Vagina (tissue), 2 donors: ENCODE results near the gene WNT6.

Source experiments
- CTCF ChIP-seq, 3 experiments: fragments of 450-650 bp in 2 of 3; fragments of 200-600 bp in 1 of 3; sonication (generic) in 1 of 3; IDR thresholded peaks; one replicate each; pipeline ENCODE4 v1.5.1; 2017 to 2019; ENCODE audit warnings: antibody characterized with exemption in 3 of 3, mild to moderate bottlenecking in 2 of 3, moderate library complexity in 2 of 3
- POLR2A ChIP-seq, 2 donors: fragments of 450-650 bp; IDR thresholded peaks; one replicate each; pipeline ENCODE4 v1.6.1; 2017; ENCODE audit warnings: antibody characterized with exemption in 2 of 2, mild to moderate bottlenecking in 2 of 2, moderate library complexity in 2 of 2
- POLR2AphosphoS5 ChIP-seq, 2 donors: sonication (generic); formaldehyde crosslinking; IDR thresholded peaks; one replicate each; pipeline ENCODE4 v1.9.0; 2017; ENCODE audit warnings: antibody characterized with exemption in 2 of 2, mild to moderate bottlenecking in 2 of 2, low read depth in 1 of 2; ENCODE audit not compliant: insufficient read depth in 1 of 2

- TF ChIP-seq POLR2A (IDR thresholded peaks at IDR 0.05) = no peak
- TF ChIP-seq CTCF (IDR thresholded peaks at IDR 0.05) = no peak
- no peak for TF ChIP-seq POLR2AphosphoS5 (IDR thresholded peaks at IDR 0.05; ENCODE audit: insufficient read depth in 1 of 2, low read depth in 1 of 2)
These were observed 13.2 kb downstream of the WNT6 start for GRCh38 chr2:218872645-218873358.
